ENCODE data around the gene USP7. TPM values are rescaled to one million over a fixed set of nuclear protein-coding genes. Genes with fewer than 3 reads are reported as not detected.

Gene USP7
- total and polyA plus RNA-seq, 10 of the 15 experiments (the other 5 are each of a cell fraction or from before 2014, with no cell fraction given), result 16.2 to 133 (median 60.5) TPM

DNA sequence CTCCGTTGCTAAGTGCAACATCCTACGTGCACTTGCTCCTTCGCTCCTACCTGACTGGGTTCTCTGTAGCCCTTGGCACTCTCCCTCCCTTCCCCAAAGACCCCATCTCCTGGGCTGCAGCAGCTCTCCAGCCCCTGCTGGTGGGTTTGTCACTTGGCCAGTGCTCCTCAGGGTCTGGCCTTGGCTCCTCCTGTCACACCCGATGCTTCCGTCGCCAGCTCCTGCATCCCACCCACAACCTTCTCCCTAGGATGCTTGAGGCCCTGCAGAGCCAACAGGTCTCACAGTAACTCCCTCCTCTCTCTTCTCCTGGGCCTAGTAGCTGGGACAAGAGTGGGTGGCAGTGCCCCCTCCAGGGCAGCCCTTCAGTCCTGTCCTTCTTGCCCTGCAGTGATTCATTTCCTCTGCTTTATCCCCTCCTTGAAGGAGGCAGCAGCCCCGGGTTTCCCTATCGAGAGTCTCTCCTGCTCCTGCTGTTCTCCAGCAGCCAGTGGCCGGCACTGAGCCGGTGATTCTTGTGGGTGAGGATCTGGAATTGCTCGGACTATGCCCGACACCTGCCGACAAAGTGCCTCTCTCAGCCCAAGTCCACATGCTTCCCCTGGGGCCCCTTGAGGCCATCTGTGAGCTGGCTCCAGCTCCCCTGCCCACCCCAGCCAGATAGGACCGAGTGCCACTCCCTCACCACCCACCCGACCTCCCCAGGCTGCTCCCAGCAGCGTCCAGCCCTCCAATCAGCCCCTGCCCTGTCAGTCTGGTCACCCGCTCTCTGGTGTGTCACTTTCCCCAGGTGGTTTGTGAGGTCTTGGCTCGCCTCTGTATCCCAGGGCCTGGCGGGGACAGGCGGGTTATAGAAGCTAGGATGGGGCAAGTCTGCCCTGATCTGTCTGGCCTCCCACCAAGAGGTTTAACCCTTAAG, 77.8 kb downstream of the USP7 start:
- 26% methylated on average over 20 of the region's 20 CpGs for WGBS (ENCODE audit: insufficient coverage, insufficient replicate concordance, low lambda C conversion rate, missing lambda C conversion rate)
- Histone ChIP-seq H2AFZ (ENCODE audit: control insufficient read depth, low read depth, low read length) (no peak overlapping the region), H3K9ac (ENCODE audit: control insufficient read depth, insufficient read depth, low read length) (no peak overlapping the region), H3K4me2 (ENCODE audit: control insufficient read depth, insufficient read depth) (no peak overlapping the region), H3K27me3 (replicated peaks in 1 of 2; ENCODE audit: control insufficient read depth in 2 of 2, insufficient read depth in 2 of 2, low read length in 1 of 2) (no peaks in the 10 kb centered on the region), H3K79me2 (ENCODE audit: control insufficient read depth, insufficient read depth, low read length) (peaks cover 10% of the 10 kb centered on the region), H3K4me1 (ENCODE audit: control insufficient read depth, insufficient read depth, low read length) (peaks cover 14% of the 10 kb centered on the region), H3K4me3 (no peak overlapping the region), H4K20me1 (ENCODE audit: control insufficient read depth, insufficient read depth) (no peaks in the 10 kb centered on the region), H3K9me3 (replicated peaks; ENCODE audit: control insufficient read depth, insufficient read depth, low read length) (peaks cover 3% of the 10 kb centered on the region; the same call in 2 of the 3 replicates), H3K27ac (ENCODE audit: control insufficient read depth, insufficient read depth) (no peak overlapping the region), H3K36me3 (ENCODE audit: control insufficient read depth in 2 of 2, insufficient read depth in 2 of 2, low read length in 1 of 2) (peaks cover 11 to 25% of the 10 kb centered on the region in 2 experiments)
- no peak for FAIRE-seq
- no TSS peak for BruUV-seq (replicated peaks)
- intact Hi-C loops (cut with micrococcal nuclease; ENCODE audit: unreplicated experiment) (no loop called here), in situ Hi-C loops (cut with MboI) (no loop called here)
- CTCF ChIA-PET, result interaction anchor here (1.0 to 1.7 kb wide), 3 partner anchors 15 to 224 kb away, joined by 3 to 4 read pairs (median 4); no protein-coding TSS in a partner anchor
- RAD21 ChIA-PET (ENCODE audit: unreplicated experiment), result interaction anchor here (0.6 to 1.9 kb wide), 4 partner anchors 51 to 249 kb away, joined by 3 to 5 read pairs (median 3); no protein-coding TSS in a partner anchor
- peak; percentile 34 for ATAC-seq
- no peak for DNase-seq (ENCODE audit: low read depth, low spot score)
- SMC1A ChIA-PET (ENCODE audit: uncharacterized antibody, unreplicated experiment), result interaction anchor here (1.5 kb wide), 1 partner anchor 15 kb away, joined by 3 read pairs; no protein-coding TSS in a partner anchor
- POLR2A ChIA-PET, result interaction anchor here (0.6 kb wide), 1 partner anchor 86 kb away, joined by 4 read pairs; no protein-coding TSS in a partner anchor
- TF ChIP-seq POLR2A (IDR thresholded peaks at IDR 0.05; ENCODE audit: low read depth, low read length) (peak; percentile 48), KLF5 (IDR thresholded peaks at IDR 0.05; ENCODE audit: partially characterized antibody) (no peak), ZSCAN29 (IDR thresholded peaks at IDR 0.05) (no peak), USF2 (IDR thresholded peaks at IDR 0.05; ENCODE audit: borderline replicate concordance, low read depth, low read length) (no peak), BCL3 (IDR thresholded peaks at IDR 0.05; ENCODE audit: borderline replicate concordance, insufficient read depth, low read depth, low read length, poor library complexity, severe bottlenecking) (peak; percentile 28), TCF3 (IDR thresholded peaks at IDR 0.05; ENCODE audit: borderline replicate concordance, insufficient read depth, low read depth, low read length) (0 out of 2 replicates have a peak, but pooled peaks have one; percentile 13)

Measured in GM12878 (cell line).